Measurements from ENCODE around the gene SPATA31C1.
"Not testable (repeated sequence)": the region's sequence is repeated elsewhere in the genome, so short reads cannot be mapped to it uniquely, and the experiment has no call there.

SPATA31C1 gene

GRCh38 chr9:87886210-87886932 is 31.4 kb upstream of the SPATA31C1 start:
- no peak for DNase-seq (ENCODE audit: low spot score)

- DNase-seq (ENCODE audit: low spot score): no peak
These were observed 30.7 kb upstream of the SPATA31C1 start for GRCh38 chr9:87886933-87887505.

- DNase-seq (ENCODE audit: low spot score): no peak
These were observed 29.9 kb upstream of the SPATA31C1 start for GRCh38 chr9:87887661-87888480.

DNA sequence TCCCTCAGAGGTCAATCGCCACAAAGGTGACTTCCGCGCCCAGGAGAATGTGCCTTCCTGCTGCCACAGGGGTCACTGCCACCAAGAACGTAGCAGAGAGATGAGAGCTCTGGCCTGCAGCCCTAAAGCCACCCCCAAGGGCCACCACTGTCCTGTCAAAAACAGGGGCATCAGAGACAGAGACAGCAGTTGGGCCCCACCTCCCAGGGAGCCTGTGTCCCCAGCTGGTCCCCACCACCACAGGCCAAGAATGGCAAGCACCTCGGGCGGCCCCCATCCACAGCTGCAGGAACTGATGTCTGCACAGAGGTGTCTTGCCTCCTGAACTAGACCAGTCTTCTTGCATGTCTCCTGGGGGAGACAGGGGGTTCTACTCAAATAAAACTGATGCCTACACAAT is 29.3 kb upstream of the SPATA31C1 start:
- no peak for DNase-seq (ENCODE audit: low spot score)

DNA sequence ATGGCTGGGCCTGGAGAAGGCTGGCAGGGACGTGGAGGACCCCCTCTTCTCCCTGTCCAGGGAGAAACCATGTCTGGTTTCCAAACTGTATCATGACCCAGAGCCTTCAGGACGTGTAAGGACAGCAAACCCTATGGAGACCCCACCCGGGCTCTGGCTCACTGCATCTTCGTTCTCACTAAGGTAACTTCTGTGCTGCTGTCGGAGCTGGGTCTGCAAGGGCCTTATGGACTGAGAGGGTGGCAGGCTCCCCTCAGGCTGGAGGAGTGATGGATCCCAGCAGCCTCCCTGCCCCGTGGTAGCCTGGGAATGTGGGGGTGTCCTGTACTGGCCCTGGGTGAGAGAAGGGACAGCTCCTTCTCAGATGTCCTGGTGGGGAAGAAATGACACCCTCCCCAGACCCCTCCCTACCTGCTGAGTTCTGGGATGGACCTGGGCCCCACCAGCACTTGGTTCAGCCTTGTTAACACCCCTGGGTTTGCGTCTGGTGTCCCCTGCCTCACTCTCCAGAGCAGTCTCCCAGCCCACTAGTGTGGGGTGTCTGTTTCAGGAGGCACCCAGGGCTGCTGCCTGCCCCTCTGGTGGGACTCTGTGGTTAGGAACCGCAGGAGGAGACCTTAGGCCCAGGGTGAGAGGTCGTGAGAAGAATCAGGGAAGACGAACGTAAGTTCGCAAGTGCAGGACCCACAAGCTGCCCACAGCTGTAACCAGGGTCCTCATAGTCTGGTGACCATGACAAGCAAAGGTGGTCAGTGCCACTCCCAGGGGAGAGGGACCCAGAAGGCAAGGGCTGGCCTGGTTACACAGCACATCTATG is 28.5 kb upstream of the SPATA31C1 start:
- no peak for DNase-seq (ENCODE audit: low spot score)

DNA sequence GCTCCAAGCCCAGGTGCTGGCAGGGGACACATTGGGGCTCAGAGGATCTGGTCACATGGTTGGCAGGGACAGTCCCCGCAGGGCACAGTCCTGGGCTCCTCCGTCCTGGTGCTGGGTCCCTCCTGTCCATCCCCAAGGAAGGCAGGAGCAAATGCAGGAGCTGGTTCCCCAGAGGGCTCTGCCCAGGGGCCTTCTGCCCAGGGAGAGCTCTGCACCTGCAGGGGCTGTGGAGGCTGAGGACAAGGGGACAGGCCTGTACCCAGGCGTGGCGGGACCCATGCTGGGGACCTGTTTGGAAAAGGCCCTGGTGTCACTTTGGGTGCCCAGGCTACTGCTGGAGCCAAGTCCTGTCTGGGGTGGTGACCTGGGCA is 27.9 kb upstream of the SPATA31C1 start:
- DNase-seq (ENCODE audit: low spot score): no peak

GRCh38 chr9:87890837-87891236 is 26.9 kb upstream of the SPATA31C1 start:
- no peak for DNase-seq (ENCODE audit: low spot score)

DNA sequence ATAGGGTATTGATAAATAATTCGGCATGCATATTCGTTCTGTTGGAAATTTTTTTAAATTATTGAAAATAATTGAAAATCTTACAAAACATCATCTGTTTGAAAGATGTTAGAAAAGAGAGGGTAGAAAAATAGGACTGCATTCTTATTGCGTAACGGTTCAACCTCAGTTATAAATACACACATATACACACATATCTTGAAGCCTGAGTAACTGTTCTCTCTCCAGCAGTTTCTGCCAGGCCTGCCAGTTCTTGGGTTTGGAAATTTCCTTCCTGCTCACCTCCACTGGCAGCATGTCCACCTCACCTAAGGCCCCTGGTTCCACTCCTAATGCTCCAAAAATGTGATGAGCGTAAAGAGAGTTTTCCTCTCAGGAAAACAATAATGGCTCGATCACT is 26.0 kb upstream of the SPATA31C1 start:
- no peak for DNase-seq (ENCODE audit: low spot score)

GRCh38 chr9:87892956-87893355 is 24.8 kb upstream of the SPATA31C1 start:
- no peak for DNase-seq (ENCODE audit: low spot score)

- DNase-seq (ENCODE audit: low spot score): no peak
These were observed 22.6 kb upstream of the SPATA31C1 start for GRCh38 chr9:87894998-87895625.

GRCh38 chr9:87896891-87897290 is 20.9 kb upstream of the SPATA31C1 start:
- no peak for DNase-seq (ENCODE audit: low spot score)

- DNase-seq (ENCODE audit: low spot score): no peak
These were observed 19.6 kb upstream of the SPATA31C1 start for GRCh38 chr9:87898151-87898550.

- DNase-seq (ENCODE audit: low spot score): not testable (repeated sequence)
These were observed 15.4 kb upstream of the SPATA31C1 start for GRCh38 chr9:87902371-87902770.

GRCh38 chr9:87909310-87910041 is 8.3 kb upstream of the SPATA31C1 start:
- DNase-seq (ENCODE audit: low spot score): no peak

DNA sequence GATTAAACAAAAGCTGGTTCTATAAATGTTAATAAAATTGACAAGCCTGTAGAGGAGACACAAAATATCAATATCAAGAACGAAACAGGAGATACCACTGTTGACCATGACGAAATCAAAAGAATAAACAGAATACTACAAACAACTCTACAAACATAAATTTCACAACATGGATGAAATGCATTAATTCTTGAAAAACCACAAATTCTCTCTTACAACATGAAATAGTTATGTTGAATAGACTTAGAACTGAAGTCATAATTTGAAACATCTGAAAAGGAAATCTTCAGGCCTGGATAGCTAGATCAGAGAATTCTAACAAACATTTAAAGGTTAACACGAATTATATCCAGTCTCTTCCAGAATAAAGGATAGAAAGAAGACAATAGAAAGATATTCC is 6.9 kb upstream of the SPATA31C1 start:
- DNase-seq (ENCODE audit: low spot score): no peak

DNA sequence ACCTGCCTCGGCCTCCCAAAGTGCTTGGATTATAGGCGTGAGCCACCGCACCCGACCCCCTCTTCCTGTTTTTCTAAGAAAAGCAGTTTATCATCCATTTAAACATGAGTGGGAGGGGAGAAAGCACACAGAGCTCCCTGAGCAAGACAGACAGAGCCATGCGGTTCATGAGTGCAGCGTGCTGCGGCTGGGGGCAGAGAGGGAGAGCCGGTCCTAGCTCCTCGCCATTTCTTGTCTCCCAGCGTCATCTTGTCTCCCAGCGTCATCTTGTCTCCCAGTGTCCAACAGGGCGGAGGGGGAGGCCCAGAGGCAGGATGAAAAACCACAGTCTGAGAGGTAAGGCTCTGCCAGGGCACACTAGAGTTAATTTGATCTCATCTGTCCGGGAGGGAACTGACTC is 1.3 kb downstream of the SPATA31C1 start:
- peak; percentile 4 for DNase-seq (ENCODE audit: low spot score)

GRCh38 chr9:87921561-87921960 is 3.8 kb downstream of the SPATA31C1 start:
- not testable (repeated sequence) for DNase-seq (ENCODE audit: low spot score)

DNA sequence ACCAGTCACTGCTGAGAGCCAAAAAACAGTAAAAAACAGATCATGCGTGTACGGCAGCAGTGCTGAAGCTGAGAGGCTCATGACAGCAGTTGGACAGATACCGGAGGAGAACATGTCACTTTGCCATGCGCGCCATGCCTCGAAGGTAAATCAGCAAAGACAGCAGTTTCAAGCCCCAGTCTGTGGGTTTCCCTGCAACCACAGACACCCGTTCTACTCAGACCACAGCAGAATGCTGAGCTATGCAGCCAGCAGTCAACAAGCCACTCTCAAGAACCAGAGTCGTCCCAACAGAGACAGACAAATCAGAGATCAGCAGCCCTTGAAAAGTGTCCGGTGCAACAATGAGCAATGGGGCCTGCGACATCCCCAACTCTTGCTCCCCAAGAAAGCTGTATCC is 5.2 kb downstream of the SPATA31C1 start:
- not testable (repeated sequence) for DNase-seq (ENCODE audit: low spot score)

GRCh38 chr9:87924851-87925250 is 7.1 kb downstream of the SPATA31C1 start:
- DNase-seq (ENCODE audit: low spot score): not testable (repeated sequence)

- DNase-seq (ENCODE audit: low spot score): not testable (repeated sequence)
These were observed 11.4 kb downstream of the SPATA31C1 start for GRCh38 chr9:87929152-87929551.

DNA sequence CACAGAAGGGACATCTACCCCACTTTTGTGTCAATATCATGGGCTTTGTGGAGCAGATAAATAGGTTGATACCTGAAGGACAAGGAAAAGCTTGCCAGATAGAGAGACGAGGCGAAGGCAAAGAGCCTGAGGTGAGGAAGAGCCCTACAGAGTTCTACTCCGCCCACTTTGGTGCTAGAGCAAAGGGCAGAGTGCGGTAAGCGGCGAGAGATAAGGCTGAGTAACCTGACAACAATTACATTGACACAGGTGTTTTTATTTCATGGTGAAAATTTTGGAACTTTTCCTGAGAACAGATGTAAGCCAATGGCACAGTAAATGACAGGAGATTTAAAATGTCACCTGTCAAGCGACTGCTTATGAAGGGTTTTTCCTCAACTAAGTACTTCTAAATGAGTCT is 16.7 kb downstream of the SPATA31C1 start:
- not testable (repeated sequence) for DNase-seq (ENCODE audit: low spot score)

Measured in SK-N-DZ (cell line).